Measurements from ENCODE around the gene DACT3. TPM values are rescaled to one million over a fixed set of nuclear protein-coding genes. Genes with fewer than 3 reads are reported as not detected.
A peak's percentile ranks its signal among the peaks of the same experiment; 100 is the strongest.
"Not testable (repeated sequence)": the region's sequence is repeated elsewhere in the genome, so short reads cannot be mapped to it uniquely, and the experiment has no call there.

DACT3 gene
- total RNA-seq, 1 donor from 2014 or later: 11.2 TPM

- DNase-seq (ENCODE audit: extremely low spot score, unreplicated experiment): no peak
- H3K27me3 Mint-ChIP-seq (ENCODE audit: unreplicated experiment): peaks cover 3% of the 10 kb centered on the region
- H3K36me3 Mint-ChIP-seq (ENCODE audit: unreplicated experiment): no peaks in the 10 kb centered on the region
- peaks cover 22% of the 10 kb centered on the region for H3K4me1 Mint-ChIP-seq (ENCODE audit: unreplicated experiment)
- no peaks in the 10 kb centered on the region for H3K9me3 Mint-ChIP-seq (ENCODE audit: unreplicated experiment)
- no peak for TF ChIP-seq CTCF (IDR thresholded peaks at IDR 0.05)
- H3K4me3 Mint-ChIP-seq (ENCODE audit: unreplicated experiment): no peak overlapping the region
- H3K27ac Mint-ChIP-seq (ENCODE audit: unreplicated experiment): no peak overlapping the region
Observed at GRCh38 chr19:46629546-46630025, 31.4 kb downstream of the DACT3 start.

GRCh38 chr19:46628970-46629369, 32.0 kb downstream of the DACT3 start:
- H3K27ac Mint-ChIP-seq (ENCODE audit: unreplicated experiment); H3K4me3 Mint-ChIP-seq (ENCODE audit: unreplicated experiment); H3K36me3 Mint-ChIP-seq (ENCODE audit: unreplicated experiment); H3K27me3 Mint-ChIP-seq (ENCODE audit: unreplicated experiment); DNase-seq (ENCODE audit: extremely low spot score, unreplicated experiment); H3K9me3 Mint-ChIP-seq (ENCODE audit: unreplicated experiment): not testable (repeated sequence)
- H3K4me1 Mint-ChIP-seq (ENCODE audit: unreplicated experiment): peaks cover 24% of the 10 kb centered on the region

- H3K4me3 Mint-ChIP-seq (ENCODE audit: unreplicated experiment): no peak overlapping the region
- DNase-seq (ENCODE audit: extremely low spot score, unreplicated experiment): no peak
- no peak for TF ChIP-seq CTCF (IDR thresholded peaks at IDR 0.05)
Observed at GRCh38 chr19:46626446-46626845, 34.5 kb downstream of the DACT3 start.

GRCh38 chr19:46625731-46626130, 35.3 kb downstream of the DACT3 start:
- Mint-ChIP-seq H3K4me3 (ENCODE audit: unreplicated experiment) (no peak overlapping the region), H3K27me3 (ENCODE audit: unreplicated experiment) (no peaks in the 10 kb centered on the region), H3K36me3 (ENCODE audit: unreplicated experiment) (no peaks in the 10 kb centered on the region), H3K4me1 (ENCODE audit: unreplicated experiment) (peaks cover 32% of the 10 kb centered on the region), H3K9me3 (ENCODE audit: unreplicated experiment) (no peaks in the 10 kb centered on the region), H3K27ac (ENCODE audit: unreplicated experiment) (peak overlapping the region; percentile 83)
- TF ChIP-seq CTCF (IDR thresholded peaks at IDR 0.05): no peak
- DNase-seq (ENCODE audit: extremely low spot score, unreplicated experiment): no peak

More at GRCh38 chr19:46626446-46626845, 34.5 kb downstream of the DACT3 start:
- H3K4me1 Mint-ChIP-seq (ENCODE audit: unreplicated experiment): peaks cover 27% of the 10 kb centered on the region
- H3K27me3 Mint-ChIP-seq (ENCODE audit: unreplicated experiment): no peaks in the 10 kb centered on the region
- H3K9me3 Mint-ChIP-seq (ENCODE audit: unreplicated experiment): no peaks in the 10 kb centered on the region
- no peak overlapping the region for H3K27ac Mint-ChIP-seq (ENCODE audit: unreplicated experiment)
- H3K36me3 Mint-ChIP-seq (ENCODE audit: unreplicated experiment): no peaks in the 10 kb centered on the region

GRCh38 chr19:46624958-46625661, 35.9 kb downstream of the DACT3 start, which contains the start of gene PTGIR:
TSS of gene PTGIR (minus strand) at chr19:46625089. CDS start at chr19:46624225, 864 bp downstream.
- Mint-ChIP-seq H3K27ac (ENCODE audit: unreplicated experiment) (peak within 1 kb of the TSS; percentile 83), H3K4me3 (ENCODE audit: unreplicated experiment) (peak within 1 kb of the TSS; percentile 9), H3K9me3 (ENCODE audit: unreplicated experiment) (no peaks in the 10 kb centered on the region), H3K36me3 (ENCODE audit: unreplicated experiment) (no peaks in the 10 kb centered on the region), H3K4me1 (ENCODE audit: unreplicated experiment) (peaks cover 38% of the 10 kb centered on the region), H3K27me3 (ENCODE audit: unreplicated experiment) (no peaks in the 10 kb centered on the region)
- no peak for DNase-seq (ENCODE audit: extremely low spot score, unreplicated experiment)
- no peak for TF ChIP-seq CTCF (IDR thresholded peaks at IDR 0.05)

Data from osteocyte (in vitro differentiated cells).